Activated effector memory CD4-positive, alpha-beta T cell treated with Interleukin-2 at 50 U/mL for 16 hours (primary cell): ENCODE measurements around the gene COL10A1.
"Not testable (repeated sequence)": the region's sequence is repeated elsewhere in the genome, so short reads cannot be mapped to it uniquely, and the experiment has no call there.

Source experiments
- DNase-seq: peaks from one replicate; pipeline ENCODE4 v3.0.0-alpha.2; 2020

The COL10A1 gene

DNA sequence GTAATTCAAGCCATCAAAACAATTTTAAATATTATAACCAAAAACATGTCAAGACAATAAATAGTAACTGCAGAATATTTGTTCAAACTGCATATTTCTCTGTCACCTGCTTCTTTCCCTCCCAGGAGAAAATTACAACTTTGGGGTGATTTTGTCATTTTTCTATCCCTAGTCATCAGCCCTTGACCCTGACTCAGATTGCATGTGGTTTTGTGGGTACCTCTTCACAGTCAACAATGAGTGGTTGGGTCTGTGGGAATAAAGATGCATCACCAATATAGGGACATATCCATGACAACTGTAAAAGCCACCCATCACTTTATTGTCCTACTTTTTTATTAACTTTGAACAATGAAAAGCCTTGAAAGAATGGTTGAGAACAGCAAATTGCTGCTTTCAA lies 7.3 kb downstream of the COL10A1 start:
- DNase-seq = no peak

DNA sequence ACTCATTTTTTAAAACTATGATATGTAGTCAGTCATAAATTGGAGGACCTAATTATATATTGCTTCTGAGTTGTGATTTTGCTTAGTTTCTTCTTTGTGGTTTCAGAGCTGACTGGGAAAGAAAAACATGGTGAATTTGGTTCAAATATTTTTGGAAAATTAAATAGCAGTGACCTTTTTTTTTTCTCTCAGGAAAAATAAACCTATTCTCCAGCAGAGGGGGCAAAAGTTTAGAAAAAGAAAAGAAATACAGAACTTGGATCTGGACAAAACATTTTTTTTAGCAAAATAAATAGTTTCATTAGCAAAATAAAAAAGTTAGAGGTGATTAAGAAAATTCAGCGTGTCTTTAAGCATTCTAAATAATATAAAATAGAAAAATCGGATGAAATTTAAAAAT lies 10.2 kb downstream of the COL10A1 start:
- no peak for DNase-seq

- DNase-seq = no peak
Measured at GRCh38 chr6:116113386-116113785, 12.5 kb downstream of the COL10A1 start.

GRCh38 chr6:116111552-116112528 lies 14.1 kb downstream of the COL10A1 start:
- no peak for DNase-seq

GRCh38 chr6:116108836-116109235 lies 17.1 kb downstream of the COL10A1 start:
- DNase-seq = no peak

GRCh38 chr6:116106146-116106545 lies 19.8 kb downstream of the COL10A1 start:
- no peak for DNase-seq

DNA sequence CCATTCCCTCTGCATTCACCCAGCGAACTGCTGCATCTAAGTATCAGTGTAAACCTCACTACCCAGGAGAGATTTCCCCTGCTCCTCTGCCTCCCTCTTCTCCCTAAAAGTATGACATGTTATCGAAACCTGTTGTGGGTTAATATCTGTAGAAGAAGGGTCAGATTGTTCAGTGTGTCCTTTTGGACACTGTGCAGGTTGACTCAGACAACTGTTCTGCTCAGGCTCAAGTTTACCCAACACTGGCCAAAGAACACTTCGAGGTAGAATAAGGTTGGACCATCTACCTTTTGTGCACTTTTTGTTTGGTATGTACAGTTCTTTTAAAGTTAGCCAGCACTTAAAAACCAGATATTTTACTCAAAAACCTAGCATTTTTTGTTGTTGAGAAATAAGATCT lies 20.7 kb downstream of the COL10A1 start:
- DNase-seq = no peak

- DNase-seq = no peak
Measured at GRCh38 chr6:116104636-116105035, 21.3 kb downstream of the COL10A1 start.

GRCh38 chr6:116102873-116103272 lies 23.1 kb downstream of the COL10A1 start:
- no peak for DNase-seq

DNA sequence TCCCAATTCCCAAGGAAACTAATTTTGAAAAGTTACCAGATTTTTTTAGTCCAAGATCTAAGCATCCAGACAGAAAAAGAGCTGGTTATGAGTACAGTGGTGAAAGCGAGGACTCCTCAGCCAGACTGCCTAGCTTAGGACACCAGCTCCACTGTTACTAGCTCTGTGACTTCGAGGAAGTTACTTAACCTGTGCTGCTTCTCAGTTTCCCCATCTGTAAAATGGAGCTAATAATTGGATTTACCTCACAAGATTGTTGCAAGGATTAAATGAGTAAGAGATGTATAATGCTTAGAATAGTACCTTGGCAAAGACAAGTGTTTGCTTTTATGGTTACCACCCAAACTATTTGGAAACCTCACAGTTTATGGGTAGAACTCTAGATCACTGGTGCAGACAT lies 24.1 kb downstream of the COL10A1 start:
- DNase-seq = no peak

DNA sequence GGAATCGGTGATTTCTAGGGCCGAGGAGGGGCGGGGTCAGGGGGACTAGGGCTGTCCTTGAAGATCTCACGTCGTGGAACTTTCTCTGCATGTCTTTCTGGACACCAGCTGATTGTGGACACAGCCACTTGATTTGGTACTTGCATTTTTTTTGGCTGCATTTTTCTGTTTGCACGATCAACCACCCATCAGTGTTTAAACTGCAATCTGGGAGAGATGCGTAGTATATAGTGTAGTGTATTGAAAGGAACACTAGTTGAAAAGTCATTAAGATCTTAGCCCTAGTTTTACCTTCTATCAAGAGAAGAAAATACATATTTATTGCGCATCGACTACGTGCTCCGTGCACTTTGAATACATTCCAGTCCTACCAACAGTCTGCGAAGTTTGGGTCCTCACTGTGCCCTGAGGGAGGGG lies 24.6 kb downstream of the COL10A1 start:
- DNase-seq = no peak

- DNase-seq = peak; percentile 83
Measured at GRCh38 chr6:116100419-116101301, 25.3 kb downstream of the COL10A1 start, which contains the start of gene NT5DC1. Gene NT5DC1 (plus strand): TSS chr6:116100853. CDS start chr6:116100931, 78 bp downstream.

DNA sequence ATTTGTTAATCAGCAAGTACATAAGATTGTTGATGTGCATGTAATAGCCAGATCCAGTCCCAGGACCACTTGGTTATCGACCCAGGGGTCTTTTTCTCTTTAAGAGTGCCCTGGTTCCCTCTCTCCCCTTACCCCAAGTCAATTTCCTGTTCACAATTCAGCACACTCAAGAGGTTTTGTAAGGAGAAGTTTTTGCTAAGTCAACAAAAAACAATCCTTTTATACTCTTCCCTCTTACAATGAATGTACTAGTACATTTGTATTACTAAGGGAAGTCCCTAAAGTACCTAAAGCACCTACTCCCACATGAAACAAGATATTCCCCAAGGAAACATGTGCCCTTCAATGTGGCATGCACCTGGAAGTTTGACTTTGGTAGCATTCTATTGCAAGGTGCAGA lies 26.9 kb downstream of the COL10A1 start:
- DNase-seq = no peak

DNA sequence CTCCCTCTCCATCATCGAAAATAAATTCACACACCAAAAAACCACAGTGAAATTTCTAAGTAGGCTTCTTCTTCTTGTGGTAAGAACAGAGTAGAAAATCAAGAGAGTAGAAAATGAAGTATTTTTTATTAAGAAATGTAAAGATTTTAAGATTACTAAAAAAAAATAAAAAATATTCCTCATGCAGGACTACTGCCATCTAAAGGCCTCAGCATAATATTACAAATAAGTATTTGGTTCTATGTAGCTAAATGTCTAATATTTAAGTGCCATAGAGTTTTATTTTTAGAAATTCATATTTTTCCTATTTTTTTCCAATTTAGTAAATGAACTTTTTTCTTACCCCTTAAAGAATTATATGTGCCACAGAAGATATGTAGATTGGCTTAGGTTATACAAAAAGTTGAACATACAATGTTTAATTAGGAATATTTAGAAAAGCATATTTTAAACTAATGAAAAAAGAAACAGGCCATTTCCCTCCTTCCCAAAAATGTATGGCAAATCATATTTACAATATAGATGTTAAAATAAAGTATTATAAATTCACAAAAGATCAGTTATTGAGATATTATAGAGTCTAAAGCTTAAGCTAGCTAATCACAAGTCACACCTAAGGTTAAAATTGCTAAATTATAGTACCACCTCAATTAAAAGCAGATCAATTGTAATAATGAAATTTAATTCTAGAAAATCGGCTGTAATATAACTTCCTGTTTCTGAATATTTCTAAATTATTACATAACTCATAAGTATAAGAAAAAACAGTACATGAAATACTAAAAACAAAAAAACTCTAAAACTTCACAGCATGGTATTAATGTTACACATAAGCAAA lies 28.7 kb downstream of the COL10A1 start:
- DNase-seq = no peak

- not testable (repeated sequence) for DNase-seq
Measured at GRCh38 chr6:116096048-116096759, 29.7 kb downstream of the COL10A1 start.

DNA sequence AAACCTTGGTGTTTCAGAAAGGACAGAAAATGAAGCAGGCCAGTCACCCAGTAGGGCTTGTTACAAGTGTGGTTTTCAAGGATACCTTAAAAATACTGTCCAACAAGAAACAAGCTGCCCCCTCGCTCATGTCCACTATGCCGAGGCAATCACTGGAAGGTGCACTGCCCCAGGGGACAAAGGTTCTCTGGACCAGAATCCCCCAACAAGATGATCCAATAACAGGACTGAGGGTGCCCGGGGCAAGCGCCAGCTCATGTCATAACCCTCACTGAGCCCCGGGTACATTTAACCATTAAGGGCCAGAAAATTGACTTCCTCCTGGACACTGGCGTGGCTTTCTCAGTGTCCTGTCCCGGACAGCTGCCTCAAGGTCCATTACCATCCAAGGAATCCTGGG lies 31.9 kb downstream of the COL10A1 start:
- DNase-seq = no peak

- no peak for DNase-seq
Measured at GRCh38 chr6:116090251-116090650, 35.7 kb downstream of the COL10A1 start.

DNA sequence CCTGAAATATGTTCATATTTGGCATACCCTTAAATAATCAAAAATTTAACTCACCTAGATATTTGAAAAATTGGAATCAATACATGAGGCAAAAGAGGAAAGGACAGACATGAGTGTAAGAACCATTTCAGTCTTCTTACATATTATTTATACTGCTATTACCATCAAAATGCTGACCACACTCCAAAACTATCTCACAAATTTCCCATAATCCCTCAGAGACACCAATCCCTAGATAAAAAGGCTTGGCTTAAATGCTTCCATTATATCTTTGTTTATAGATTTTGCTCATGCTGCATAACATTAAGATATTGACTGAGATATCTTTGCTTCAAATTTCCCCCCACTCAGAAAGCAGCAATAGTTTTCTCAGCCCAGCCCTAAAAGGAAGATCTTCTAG lies 37.0 kb downstream of the COL10A1 start:
- DNase-seq = no peak

- DNase-seq = no peak
Measured at GRCh38 chr6:116087437-116088027, 38.4 kb downstream of the COL10A1 start.

- no peak for DNase-seq
Measured at GRCh38 chr6:116084284-116084683, 41.6 kb downstream of the COL10A1 start.

GRCh38 chr6:116083052-116083451 lies 42.9 kb downstream of the COL10A1 start:
- DNase-seq = no peak

DNA sequence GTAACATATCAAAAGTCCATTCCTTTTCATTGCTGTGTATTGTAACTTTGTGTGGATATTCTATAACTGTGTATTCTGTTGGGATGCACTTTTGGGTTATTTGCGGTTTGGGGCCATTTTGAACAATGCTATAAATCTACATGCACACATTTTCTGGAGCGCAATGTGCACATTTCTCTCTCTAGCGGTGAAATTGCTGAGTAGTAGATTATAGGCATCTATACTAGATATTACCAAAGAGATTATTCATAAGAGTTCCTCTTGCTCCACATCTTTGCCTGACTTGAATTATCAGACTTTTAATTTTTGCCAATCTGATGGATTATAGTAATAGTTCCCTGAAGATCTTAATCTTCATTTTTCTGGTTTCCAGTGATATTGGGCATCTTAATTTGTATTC lies 47.0 kb downstream of the COL10A1 start:
- DNase-seq = no peak
